Activated T-cell treated with anti-CD3 and anti-CD28 coated beads for 1 hour (primary cell): ENCODE measurements around the gene DPF3.

ENCODE experiments used
- DNase-seq: peaks from one replicate; pipeline ENCODE4 v3.0.0-alpha.2; 2020; ENCODE audit warnings: low read depth

DPF3 gene

GRCh38 chr14:72599579-72600470 lies 294.1 kb downstream of the DPF3 start:
- DNase-seq: no peak

GRCh38 chr14:72598306-72598705 lies 295.6 kb downstream of the DPF3 start:
- DNase-seq: no peak

- no peak for DNase-seq
Observed at GRCh38 chr14:72597252-72598233, 296.4 kb downstream of the DPF3 start.

- no peak for DNase-seq
Observed at GRCh38 chr14:72595152-72595862, 298.6 kb downstream of the DPF3 start.

GRCh38 chr14:72594099-72594901 lies 299.6 kb downstream of the DPF3 start:
- no peak for DNase-seq

GRCh38 chr14:72591391-72591790 lies 302.5 kb downstream of the DPF3 start:
- no peak for DNase-seq

- no peak for DNase-seq
Observed at GRCh38 chr14:72590577-72590976, 303.3 kb downstream of the DPF3 start.

- no peak for DNase-seq
Observed at GRCh38 chr14:72589652-72590051, 304.2 kb downstream of the DPF3 start.

- DNase-seq: no peak
Observed at GRCh38 chr14:72588521-72588920, 305.4 kb downstream of the DPF3 start.

- DNase-seq: no peak
Observed at GRCh38 chr14:72583316-72584272, 310.3 kb downstream of the DPF3 start.

- no peak for DNase-seq
Observed at GRCh38 chr14:72582582-72582981, 311.3 kb downstream of the DPF3 start.

GRCh38 chr14:72578514-72578913 lies 315.4 kb downstream of the DPF3 start:
- DNase-seq: no peak

- DNase-seq: no peak
Observed at GRCh38 chr14:72577521-72577920, 316.4 kb downstream of the DPF3 start.

- DNase-seq: no peak
Observed at GRCh38 chr14:72576258-72576657, 317.6 kb downstream of the DPF3 start.

- DNase-seq: no peak
Observed at GRCh38 chr14:72574715-72575114, 319.2 kb downstream of the DPF3 start.

GRCh38 chr14:72573725-72574417 lies 320.0 kb downstream of the DPF3 start:
- DNase-seq: no peak
